HG03280 (cell line): Measurements from ENCODE around the gene PCDHB14.
"Not testable (repeated sequence)": the region's sequence is repeated elsewhere in the genome, so short reads cannot be mapped to it uniquely, and the experiment has no call there.

Experiments used
- ATAC-seq: cut with Tn5 transposase; IDR thresholded peaks from one replicate; pipeline ENCODE4 v1.9.1; 2021; ENCODE audit warnings: mild to moderate bottlenecking, moderate library complexity; ENCODE audit not compliant: unreplicated experiment

The PCDHB14 gene

DNA sequence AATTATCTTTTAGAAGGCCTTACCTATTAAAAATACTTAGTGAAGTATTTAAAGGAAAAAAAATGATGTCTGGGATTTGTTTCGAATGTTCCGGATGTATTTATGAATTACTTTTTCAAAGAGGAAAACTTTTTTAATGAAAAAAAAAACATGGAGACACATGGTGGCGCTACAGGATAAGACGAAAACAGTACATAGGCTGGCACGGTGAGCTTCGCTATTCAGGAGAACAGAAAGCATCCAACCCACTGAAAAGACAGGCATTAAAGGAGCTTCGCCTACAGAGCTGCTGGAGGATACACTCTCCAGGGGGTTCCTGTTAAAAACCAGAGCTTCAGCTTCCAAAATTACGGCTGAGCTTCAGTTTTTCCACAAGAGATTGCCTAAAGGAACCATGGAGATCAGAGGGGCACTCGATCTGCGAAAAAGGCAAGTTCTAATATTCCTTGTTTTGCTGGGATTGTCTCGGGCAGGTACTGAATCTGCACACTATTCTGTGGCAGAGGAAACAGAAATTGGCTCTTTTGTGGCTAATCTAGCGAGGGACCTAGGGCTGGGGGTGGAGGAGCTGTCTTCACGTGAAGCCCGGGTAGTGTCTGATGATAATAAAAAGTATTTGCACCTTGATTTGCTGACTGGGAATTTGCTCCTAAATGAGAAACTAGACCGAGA is at the start of gene PCDHB14:
Gene PCDHB14, plus strand, starts transcription at position 232 of the 672 bp plus-strand sequence. Its CDS starts 163 bp downstream, at position 395.
- ATAC-seq, result no peak

DNA sequence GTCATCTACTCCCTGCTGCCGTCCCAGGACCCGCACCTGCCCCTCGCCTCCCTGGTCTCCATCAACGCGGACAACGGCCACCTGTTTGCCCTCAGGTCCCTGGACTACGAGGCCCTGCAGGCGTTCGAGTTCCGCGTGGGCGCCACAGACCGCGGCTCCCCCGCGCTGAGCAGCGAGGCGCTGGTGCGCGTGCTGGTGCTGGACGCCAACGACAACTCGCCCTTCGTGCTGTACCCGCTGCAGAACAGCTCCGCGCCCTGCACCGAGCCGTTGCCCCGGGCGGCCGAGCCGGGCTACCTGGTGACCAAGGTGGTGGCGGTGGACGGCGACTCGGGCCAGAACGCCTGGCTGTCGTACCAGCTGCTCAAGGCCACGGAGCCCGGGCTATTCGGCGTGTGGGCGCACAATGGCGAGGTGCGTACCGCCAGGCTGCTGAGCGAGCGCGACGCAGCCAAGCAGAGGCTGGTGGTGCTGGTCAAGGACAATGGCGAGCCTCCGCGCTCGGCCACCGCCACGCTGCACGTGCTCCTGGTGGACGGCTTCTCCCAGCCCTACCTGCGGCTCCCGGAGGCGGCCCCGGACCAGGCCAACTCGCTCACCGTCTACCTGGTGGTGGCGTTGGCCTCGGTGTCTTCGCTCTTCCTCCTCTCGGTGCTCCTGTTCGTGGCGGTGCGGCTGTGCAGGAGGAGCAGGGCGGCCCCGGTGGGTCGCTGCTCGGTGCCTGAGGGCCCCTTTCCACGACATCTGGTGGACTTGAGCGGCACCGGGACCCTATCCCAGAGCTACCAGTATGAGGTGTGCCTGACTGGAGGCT is 48.6 kb upstream of the PCDHB14 start:
- not testable (repeated sequence) for ATAC-seq

DNA sequence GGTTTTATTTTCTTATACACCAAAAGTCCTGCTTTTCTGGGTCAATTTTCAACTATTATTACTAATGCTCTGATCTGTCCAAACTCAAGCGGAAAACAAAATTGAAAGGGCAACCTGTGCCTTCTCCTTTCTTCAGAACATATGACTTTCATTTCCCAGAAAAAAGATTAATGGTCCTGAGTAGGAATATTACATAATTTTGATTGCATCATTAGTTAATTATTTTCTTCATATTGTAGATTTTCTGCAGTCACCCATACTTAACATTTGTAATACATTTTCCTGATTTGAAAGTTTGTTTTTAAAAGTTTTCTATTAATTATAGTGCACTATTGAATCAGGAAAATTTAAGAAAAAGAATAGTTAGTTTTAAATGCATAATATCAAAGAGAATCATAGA is 47.2 kb upstream of the PCDHB14 start:
- no peak for ATAC-seq

DNA sequence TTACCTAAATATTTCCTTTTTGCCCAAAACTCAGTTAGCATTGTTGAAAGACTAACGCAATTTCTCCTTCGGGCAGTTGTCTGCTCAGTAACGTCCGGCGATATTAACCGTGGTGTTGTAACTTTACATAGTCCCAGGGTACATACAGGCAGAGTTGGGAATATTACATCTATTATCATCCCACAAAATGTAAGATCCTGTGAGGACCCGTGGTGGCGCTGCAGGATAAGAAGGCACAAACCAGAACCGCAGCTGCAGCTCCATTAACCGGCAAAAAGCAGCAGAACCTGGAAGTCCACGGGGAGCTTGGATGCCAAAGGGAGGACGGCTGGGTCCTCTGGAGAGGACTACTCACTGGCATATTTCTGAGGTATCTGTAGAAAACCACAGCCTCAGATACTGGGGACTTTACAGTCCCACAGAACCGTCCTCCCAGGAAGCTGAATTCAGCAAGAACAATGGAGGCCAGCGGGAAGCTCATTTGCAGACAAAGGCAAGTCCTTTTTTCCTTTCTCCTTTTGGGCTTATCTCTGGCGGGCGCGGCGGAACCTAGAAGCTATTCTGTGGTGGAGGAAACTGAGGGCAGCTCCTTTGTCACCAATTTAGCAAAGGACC is 45.5 kb upstream of the PCDHB14 start, which contains the start of gene PCDHB8:
Gene PCDHB8, plus strand, starts transcription at position 214 of the 615 bp plus-strand sequence. Its CDS starts 245 bp downstream, at position 459.
- not testable (repeated sequence) for ATAC-seq

DNA sequence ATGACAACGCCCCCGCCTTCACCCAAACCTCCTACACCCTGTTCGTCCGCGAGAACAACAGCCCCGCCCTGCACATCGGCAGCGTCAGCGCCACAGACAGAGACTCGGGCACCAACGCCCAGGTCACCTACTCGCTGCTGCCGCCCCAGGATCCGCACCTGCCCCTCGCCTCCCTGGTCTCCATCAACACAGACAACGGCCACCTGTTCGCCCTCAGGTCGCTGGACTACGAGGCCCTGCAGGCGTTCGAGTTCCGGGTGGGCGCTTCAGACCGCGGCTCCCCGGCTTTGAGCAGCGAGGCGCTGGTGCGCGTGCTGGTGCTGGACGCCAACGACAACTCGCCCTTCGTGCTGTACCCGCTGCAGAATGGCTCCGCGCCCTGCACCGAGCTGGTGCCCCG is 43.8 kb upstream of the PCDHB14 start:
- not testable (repeated sequence) for ATAC-seq

DNA sequence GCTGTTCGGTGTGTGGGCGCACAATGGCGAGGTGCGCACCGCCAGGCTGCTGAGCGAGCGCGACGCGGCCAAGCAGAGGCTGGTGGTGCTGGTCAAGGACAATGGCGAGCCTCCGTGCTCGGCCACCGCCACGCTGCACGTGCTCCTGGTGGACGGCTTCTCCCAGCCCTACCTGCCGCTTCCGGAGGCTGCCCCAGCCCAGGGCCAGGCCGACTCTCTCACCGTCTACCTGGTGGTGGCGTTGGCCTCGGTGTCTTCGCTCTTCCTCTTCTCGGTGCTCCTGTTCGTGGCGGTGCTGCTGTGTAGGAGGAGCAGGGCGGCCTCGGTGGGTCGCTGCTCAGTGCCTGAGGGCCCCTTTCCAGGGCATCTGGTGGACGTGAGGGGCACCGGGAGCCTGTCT is 43.3 kb upstream of the PCDHB14 start:
- ATAC-seq, result not testable (repeated sequence)

DNA sequence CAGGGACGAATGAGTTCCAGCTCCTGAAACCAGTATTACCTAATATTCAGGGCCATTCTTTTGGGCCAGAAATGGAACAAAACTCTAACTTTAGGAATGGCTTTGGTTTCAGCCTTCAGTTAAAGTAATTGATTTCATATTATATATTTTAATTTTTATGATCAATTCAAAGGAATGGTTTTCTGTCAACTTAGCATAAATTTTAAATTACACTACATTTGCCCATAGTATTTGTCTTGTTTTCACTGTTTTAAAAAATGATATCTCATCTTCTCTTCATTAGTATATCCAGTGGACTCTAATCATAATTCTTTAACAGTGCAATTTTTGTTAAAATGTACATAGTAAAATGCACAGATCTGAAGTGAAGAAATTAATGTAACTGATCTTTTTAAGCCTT is 42.8 kb upstream of the PCDHB14 start:
- no peak for ATAC-seq

DNA sequence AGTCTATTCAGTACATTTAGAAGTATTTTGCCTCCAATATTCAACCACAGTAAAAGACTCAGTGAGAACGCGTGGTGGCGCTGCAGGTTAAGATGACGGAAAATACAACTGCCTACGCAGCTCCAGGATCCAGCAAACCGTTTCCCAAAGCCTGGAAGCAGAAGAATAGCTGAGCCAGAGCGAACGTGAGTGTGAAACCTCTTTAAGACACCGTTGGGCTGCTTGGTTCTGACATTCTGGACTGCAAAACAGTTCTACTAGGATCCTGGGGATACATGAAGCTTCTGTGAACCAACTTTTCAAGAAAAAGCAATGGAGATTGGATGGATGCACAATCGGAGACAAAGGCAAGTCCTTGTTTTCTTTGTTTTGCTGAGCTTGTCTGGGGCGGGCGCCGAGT is 40.9 kb upstream of the PCDHB14 start, which contains the start of gene PCDHB16:
Gene PCDHB16, plus strand, starts transcription at position 140 of the 400 bp plus-strand sequence. Its CDS starts 173 bp downstream, at position 313.
- no peak for ATAC-seq

DNA sequence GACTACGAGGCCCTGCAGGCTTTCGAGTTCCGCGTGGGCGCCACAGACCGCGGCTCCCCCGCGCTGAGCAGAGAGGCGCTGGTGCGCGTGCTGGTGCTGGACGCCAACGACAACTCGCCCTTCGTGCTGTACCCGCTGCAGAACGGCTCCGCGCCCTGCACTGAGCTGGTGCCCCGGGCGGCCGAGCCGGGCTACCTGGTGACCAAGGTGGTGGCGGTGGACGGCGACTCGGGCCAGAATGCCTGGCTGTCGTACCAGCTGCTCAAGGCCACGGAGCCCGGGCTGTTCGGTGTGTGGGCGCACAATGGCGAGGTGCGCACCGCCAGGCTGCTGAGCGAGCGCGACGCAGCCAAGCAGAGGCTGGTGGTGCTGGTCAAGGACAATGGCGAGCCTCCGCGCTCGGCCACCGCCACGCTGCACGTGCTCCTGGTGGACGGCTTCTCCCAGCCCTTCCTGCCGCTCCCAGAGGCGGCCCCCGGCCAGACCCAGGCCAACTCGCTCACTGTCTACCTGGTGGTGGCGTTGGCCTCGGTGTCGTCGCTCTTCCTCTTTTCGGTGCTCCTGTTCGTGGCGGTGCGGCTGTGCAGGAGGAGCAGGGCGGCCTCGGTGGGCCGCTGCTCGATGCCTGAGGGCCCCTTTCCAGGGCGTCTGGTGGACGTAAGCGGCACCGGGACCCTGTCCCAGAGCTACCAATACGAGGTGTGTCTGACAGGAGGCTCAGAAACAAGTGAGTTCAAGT is 38.9 kb upstream of the PCDHB14 start:
- ATAC-seq, result not testable (repeated sequence)

DNA sequence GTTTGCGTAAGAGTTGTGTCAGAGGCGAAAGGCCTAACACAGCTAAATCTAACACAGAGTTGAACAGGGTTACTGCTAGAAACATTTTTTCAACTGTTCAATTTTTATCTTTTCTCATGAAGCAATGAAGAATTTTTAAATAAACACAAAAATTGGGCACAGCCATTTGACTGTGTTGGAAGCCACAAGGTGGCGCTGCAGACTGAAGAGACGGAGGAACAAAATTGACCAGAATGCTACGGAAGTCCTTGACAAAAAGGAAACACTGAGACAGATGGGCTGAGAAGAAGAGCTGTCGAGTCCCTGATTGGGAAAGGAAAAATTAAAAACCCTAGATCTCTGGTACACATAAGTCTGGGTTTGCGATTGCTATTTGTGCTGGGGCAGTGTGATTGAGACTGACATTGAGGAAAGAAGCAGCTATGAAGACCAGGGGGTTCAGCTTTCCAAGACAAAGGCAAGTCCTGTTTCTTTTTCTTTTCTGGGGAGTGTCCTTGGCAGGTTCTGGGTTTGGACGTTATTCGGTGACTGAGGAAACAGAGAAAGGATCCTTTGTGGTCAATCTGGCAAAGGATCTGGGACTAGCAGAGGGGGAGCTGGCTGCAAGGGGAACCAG is 36.1 kb upstream of the PCDHB14 start, which contains the start of gene PCDHB9:
Gene PCDHB9, plus strand, starts transcription at position 265 of the 616 bp plus-strand sequence. Its CDS starts 158 bp downstream, at position 423.
- ATAC-seq, result no peak

DNA sequence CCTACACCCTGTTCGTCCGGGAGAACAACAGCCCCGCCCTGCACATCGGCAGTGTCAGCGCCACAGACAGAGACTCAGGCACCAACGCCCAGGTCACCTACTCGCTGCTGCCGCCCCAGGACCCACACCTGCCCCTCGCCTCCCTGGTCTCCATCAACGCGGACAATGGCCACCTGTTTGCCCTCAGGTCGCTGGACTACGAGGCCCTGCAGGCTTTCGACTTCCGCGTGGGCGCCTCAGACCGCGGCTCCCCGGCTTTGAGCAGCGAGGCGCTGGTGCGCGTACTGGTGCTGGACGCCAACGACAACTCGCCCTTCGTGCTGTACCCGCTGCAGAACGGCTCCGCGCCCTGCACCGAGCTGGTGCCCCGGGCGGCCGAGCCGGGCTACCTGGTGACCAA is 34.5 kb upstream of the PCDHB14 start:
- ATAC-seq, result not testable (repeated sequence)

DNA sequence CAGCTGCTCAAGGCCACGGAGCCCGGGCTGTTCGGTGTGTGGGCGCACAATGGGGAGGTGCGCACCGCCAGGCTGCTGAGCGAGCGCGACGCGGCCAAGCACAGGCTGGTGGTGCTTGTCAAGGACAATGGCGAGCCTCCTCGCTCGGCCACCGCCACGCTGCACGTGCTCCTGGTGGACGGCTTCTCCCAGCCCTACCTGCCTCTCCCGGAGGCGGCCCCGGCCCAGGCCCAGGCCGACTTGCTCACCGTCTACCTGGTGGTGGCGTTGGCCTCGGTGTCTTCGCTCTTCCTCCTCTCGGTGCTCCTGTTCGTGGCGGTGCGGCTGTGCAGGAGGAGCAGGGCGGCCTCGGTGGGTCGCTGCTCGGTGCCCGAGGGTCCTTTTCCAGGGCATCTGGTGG is 34.0 kb upstream of the PCDHB14 start:
- ATAC-seq, result not testable (repeated sequence)

DNA sequence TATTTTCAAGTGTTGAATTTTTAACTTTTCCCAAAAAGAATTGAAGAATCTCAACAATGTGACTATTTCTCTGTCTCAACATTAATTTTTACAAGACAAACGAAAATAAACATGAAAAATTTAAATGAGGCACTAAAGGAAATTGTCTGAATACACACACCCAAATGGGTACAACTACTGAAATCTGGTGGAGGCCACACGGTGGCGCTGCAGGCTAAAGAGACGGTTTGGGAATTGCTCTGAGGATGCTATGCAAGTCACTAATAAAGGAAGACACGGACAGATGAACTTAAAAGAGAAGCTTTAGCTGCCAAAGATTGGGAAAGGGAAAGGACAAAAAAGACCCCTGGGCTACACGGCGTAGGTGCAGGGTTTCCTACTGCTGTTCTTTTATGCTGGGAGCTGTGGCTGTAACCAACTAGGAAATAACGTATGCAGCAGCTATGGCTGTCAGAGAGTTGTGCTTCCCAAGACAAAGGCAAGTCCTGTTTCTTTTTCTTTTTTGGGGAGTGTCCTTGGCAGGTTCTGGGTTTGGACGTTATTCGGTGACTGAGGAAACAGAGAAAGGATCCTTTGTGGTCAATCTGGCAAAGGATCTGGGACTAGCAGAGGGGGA is 30.9 kb upstream of the PCDHB14 start, which contains the start of gene PCDHB10:
Gene PCDHB10, plus strand, starts transcription at position 244 of the 616 bp plus-strand sequence. Its CDS starts 200 bp downstream, at position 444.
- ATAC-seq, result no peak

DNA sequence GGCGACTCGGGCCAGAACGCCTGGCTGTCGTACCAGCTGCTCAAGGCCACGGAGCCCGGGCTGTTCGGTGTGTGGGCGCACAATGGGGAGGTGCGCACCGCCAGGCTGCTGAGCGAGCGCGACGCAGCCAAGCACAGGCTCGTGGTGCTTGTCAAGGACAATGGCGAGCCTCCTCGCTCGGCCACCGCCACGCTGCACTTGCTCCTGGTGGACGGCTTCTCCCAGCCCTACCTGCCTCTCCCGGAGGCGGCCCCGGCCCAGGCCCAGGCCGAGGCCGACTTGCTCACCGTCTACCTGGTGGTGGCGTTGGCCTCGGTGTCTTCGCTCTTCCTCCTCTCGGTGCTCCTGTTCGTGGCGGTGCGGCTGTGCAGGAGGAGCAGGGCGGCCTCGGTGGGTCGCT is 28.8 kb upstream of the PCDHB14 start:
- not testable (repeated sequence) for ATAC-seq

DNA sequence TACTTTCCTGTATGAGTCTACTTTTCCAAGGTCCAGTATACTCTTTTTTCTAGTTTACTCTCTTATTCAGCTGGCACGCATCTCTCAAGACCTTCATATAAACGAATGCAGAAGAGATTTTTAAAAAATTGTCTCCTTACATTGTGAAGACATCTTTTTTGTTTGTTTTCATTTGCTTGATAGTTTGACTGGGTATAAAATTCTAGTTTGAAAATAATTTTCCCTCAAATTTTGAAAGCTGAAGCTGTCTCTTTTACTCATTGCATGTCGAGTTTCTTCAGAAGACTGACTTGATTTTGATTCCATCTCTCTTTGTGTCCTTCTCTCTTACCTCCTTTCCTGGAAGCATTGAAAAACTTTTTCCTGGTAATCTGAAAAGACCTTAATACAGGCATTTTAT is 26.8 kb upstream of the PCDHB14 start:
- ATAC-seq, result no peak

DNA sequence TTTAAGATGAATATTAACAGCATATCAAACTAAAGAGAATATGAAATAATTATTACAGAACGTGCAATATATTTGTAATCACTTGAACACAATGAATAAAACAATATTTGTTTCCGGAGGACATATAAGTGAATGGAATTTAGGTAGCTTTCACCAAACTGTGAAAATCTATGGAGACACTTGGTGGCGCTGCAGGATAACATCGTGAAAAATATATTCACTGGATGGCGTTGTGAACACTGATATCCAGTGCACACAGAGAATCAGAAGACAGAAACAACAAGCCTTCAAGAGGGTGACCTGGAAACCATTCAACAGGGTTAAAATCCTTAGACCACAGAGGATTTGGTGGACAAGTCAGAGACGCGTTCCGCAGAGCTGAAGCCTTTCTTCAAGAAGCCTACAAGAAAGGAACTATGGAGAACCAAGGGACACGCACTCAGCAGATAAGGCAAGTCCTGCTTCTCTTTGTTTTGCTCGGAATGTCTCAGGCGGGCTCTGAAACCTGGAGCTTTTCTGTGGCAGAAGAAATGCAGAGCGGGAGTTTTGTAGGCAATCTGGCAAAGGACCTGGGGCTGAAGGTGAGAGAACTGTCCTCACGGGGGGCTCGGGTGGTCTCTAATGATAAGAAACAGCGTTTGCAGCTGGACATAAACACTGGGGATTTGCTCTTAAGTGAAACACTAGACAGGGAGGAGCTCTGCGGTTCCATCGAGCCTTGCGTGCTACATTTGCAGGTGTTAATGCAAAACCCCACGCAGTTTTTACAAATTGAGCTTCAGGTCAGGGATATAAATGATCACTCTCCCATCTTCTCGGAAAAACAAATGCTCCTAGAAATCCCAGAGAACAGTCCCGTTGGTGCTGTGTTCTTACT is 23.5 kb upstream of the PCDHB14 start, which contains the start of gene PCDHB11:
Gene PCDHB11, plus strand, starts transcription at position 269 of the 877 bp plus-strand sequence. Its CDS starts 148 bp downstream, at position 417.
- ATAC-seq, result no peak

DNA sequence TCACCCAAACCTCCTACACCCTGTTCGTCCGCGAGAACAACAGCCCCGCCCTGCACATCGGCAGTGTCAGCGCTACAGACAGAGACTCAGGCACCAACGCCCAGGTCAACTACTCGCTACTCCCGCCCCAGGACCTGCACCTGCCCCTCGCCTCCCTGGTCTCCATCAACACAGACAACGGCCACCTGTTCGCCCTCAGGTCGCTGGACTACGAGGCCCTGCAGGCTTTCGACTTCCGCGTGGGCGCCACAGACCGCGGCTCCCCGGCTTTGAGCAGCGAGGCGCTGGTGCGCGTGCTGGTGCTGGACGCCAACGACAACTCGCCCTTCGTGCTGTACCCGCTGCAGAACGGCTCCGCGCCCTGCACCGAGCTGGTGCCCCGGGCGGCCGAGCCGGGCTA is 22.0 kb upstream of the PCDHB14 start:
- ATAC-seq, result not testable (repeated sequence)

DNA sequence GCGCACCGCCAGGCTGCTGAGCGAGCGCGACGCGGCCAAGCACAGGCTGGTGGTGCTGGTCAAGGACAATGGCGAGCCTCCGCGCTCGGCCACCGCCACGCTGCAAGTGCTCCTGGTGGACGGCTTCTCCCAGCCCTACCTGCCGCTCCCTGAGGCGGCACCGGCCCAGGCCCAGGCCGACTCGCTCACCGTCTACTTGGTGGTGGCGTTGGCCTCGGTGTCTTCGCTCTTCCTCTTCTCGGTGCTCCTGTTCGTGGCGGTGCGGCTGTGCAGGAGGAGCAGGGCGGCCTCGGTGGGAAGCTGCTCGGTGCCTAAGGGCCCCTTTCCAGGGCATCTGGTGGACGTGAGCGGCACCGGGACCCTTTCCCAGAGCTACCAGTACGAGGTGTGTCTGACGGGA is 21.5 kb upstream of the PCDHB14 start:
- ATAC-seq, result not testable (repeated sequence)
